ENCODE measurements around the gene SLC25A21.
"Not testable (repeated sequence)": the region's sequence is repeated elsewhere in the genome, so short reads cannot be mapped to it uniquely, and the experiment has no call there.

Gene SLC25A21

GRCh38 chr14:36935976-36936678, 236.3 kb downstream of the SLC25A21 start:
- DNase-seq, result no peak

GRCh38 chr14:36934304-36934703, 238.1 kb downstream of the SLC25A21 start:
- DNase-seq, result no peak

GRCh38 chr14:36931791-36932190, 240.6 kb downstream of the SLC25A21 start:
- no peak for DNase-seq

- no peak for DNase-seq
Measured at GRCh38 chr14:36928432-36928831, 244.0 kb downstream of the SLC25A21 start.

- DNase-seq, result no peak
Measured at GRCh38 chr14:36925094-36925493, 247.3 kb downstream of the SLC25A21 start.

DNA sequence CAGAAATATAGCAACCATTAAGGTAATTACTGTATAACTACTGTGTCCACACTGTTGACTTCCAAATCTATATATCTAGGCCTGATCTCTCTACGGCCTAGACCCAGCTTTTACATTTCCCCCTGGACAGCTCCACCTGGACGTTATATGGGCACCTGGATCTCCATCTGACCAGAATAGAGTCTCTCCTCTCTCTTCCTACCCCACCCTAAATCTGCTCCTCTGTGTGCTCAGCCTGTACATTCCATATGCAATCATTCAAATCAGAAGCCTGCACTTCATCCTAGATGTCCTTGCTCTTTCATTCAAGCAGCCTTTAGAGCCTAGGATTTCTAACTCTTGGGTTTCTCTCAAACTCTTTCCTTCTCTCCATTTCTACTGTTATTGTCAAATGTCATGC, 255.7 kb downstream of the SLC25A21 start:
- no peak for DNase-seq

- no peak for DNase-seq
Measured at GRCh38 chr14:36915081-36915480, 257.3 kb downstream of the SLC25A21 start.

GRCh38 chr14:36910578-36910977, 261.8 kb downstream of the SLC25A21 start:
- DNase-seq, result no peak

DNA sequence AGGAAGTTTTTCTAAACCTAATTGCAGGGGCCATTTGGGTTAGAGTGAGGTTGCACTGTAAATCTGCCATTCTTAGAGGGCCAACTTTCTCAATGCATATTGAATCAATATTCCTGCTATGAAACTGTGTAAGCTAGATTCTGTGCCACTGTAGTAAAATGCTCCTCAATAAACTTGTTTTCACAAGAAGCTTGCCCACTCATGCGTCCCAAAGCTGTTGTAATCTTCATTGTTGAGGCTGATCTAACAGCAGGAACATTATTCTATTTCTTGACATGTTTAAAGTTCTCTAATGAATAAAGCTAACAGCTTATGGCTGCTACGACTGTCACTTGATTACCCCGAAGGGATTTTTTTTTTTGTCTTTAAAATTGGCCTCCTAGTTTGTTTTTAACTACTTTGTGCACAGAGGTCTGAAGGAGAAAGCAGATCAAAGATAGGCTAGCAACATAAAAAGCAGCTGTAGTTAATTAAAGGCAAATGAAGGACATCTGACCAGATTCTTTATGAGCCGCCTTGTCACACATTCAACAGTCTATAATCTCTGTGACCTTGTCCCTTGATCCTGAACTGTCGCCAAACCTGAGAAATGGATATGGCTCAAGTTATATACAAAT, 267.0 kb downstream of the SLC25A21 start:
- peak; percentile 37 for DNase-seq

- DNase-seq, result no peak
Measured at GRCh38 chr14:36901861-36902260, 270.5 kb downstream of the SLC25A21 start.

DNA sequence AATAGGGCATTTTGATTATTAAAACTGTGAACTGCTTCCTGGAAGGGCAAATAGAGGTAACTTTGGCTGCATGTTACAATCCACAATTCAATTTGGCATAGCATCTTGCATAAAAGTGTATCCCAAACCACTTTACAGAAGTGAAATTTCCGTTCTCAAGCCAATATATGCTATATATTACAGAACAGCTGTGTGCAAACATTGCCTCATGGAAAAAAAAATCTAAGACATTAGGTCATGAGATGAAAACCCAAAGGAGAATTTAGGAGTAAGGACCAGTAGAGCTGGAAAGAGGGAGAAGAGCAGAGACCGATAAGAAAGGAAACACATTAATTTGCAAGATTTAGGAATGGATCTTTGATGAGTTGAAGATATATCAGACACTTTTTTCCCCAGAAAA, 271.6 kb downstream of the SLC25A21 start:
- no peak for DNase-seq

DNA sequence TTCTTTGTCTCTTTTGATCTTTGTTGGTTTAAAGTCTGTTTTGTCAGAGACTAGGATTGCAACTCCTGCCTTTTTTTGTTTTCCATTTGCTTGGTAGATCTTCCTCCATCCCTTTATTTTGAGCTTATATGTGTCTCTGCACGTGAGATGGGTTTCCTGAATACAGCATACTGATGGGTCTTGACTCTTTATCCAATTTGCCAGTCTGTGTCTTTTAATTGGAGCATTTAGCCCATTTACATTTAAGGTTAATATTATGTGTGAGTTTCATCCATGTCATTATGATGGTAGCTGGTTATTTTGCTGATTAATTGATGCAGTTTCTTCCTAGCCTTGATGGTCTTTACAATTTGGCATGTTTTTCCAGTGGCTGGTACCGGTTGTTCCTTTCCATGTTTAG, 276.1 kb downstream of the SLC25A21 start:
- not testable (repeated sequence) for DNase-seq

- no peak for DNase-seq
Measured at GRCh38 chr14:36884049-36884448, 288.4 kb downstream of the SLC25A21 start.

DNA sequence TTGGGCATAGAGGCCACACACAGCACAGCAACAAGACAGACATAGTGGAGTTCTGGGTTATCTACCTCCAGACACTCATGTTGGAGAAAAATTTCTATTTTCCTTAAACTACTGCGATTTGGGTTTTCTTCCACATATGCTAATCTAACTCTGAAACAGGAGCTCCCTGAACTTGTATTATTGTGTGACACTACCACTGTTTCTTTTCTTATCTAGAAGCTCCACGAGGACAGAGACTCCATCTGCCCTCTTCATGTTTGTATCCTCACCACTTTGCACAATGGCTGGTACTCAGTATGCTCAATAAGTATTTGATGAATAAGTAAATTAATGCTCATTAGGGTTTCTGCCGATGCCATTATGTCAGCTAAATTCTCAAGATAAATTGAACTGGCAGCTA, 292.1 kb downstream of the SLC25A21 start:
- DNase-seq, result no peak

- DNase-seq, result no peak
Measured at GRCh38 chr14:36879558-36879957, 292.8 kb downstream of the SLC25A21 start.

DNA sequence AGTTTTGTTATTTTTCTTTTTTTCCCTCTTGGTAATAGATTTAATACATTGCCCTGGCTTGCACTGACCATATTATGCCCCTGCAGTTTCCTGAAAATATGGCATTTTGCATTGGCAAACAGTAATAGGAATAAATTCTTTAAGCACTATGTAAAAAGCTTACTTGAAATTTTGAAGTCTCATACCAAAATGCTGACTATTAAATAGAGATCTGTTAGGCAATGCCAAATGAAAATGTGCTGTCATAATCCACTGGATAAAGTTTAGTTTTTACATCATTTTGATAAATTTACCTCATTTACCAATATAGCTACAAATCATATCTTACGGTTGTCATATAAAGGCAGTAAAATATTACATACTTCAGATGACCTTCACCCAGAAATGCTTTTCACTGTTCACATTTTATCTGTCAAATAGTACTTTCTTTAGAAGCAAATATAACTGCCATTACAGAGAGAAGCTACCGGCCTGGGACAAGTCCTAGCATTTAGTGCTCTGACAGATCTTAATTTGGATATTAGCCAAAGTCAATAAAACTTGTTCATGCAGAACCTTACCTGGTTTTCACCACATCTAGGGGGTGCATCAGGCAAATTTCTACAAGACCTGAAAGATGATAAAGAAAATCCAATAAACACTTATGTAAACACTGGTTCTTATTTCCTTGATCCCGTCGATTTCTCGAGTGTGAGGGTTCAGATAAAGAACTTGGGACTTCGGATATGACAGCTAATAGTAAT, 297.8 kb downstream of the SLC25A21 start:
- DNase-seq, result no peak

- no peak for DNase-seq
Measured at GRCh38 chr14:36870776-36871175, 301.6 kb downstream of the SLC25A21 start.

- DNase-seq, result no peak
Measured at GRCh38 chr14:36869125-36869524, 303.3 kb downstream of the SLC25A21 start.

GRCh38 chr14:36866867-36867266, 305.5 kb downstream of the SLC25A21 start:
- no peak for DNase-seq

GRCh38 chr14:36863271-36863670, 309.1 kb downstream of the SLC25A21 start:
- no peak for DNase-seq

GRCh38 chr14:36862237-36862636, 310.2 kb downstream of the SLC25A21 start:
- DNase-seq, result not testable (repeated sequence)

GRCh38 chr14:36860831-36861230, 311.6 kb downstream of the SLC25A21 start:
- no peak for DNase-seq

DNA sequence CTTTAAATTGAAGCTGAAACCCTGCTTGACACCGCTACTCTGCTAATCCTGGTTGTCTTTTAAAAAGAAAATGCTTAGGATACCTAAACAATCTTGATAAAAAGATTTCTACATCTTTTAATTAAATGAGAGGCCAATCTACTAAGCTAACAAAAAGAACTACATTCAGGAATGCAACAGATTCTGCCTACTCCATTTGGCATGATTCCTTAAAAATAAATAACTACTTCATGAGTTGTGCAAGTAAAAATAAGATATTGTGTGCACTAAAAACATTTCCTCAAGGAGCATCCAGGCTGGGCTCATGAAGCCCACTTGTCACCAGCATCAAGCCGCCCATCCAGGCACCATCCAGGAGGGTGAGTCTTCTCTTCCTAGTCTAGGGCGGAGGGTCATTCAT, 313.3 kb downstream of the SLC25A21 start:
- DNase-seq, result no peak

- no peak for DNase-seq
Measured at GRCh38 chr14:36857842-36858445, 314.5 kb downstream of the SLC25A21 start.

Data from eye (tissue), 1 donor.